HG02798 (cell line): ENCODE measurements around the gene MYL9.

ENCODE experiments used
- ATAC-seq: cut with Tn5 transposase; IDR thresholded peaks from one replicate; pipeline ENCODE4 v1.9.1; 2021; ENCODE audit warnings: mild to moderate bottlenecking; ENCODE audit not compliant: unreplicated experiment, poor library complexity

Gene MYL9

DNA sequence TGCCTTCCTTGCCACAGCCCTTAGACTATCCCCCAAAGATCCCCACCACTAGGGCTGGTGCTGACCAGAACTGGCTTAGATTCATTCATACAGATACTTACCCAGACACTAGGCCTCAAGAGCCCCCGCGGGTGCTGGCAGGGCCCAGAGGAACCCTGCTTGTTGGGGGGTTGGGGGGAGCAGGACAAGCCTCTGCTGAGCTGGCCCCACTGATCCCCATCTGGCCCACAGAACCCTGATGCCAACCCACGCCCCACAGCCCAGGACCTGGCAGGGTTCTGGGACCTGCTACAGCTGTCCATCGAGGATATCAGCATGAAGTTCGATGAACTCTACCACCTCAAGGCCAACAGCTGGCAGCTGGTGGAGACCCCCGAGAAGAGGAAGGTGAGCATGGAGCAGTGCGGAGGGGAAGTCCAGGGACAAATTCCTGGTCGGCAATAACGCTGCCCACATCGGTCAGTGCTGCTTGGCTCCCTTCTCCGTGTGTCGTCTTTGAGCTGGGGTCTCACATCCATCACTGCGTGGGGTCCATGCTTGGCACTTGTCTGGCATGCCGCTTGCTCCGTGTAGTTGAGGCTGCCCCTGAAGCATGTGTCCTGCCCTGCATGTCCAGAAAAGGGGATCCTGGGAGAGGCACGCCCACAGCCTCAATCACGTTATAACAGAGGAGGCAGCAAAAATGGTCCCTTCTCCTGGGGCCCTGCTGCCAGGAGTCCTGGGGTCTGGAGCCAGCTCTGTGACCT lies 15.5 kb upstream of the MYL9 start:
- ATAC-seq = no peak

GRCh38 chr20:36526521-36527011 lies 14.8 kb upstream of the MYL9 start:
- no peak for ATAC-seq

- ATAC-seq = no peak
Measured at GRCh38 chr20:36527331-36528125, 13.8 kb upstream of the MYL9 start.

DNA sequence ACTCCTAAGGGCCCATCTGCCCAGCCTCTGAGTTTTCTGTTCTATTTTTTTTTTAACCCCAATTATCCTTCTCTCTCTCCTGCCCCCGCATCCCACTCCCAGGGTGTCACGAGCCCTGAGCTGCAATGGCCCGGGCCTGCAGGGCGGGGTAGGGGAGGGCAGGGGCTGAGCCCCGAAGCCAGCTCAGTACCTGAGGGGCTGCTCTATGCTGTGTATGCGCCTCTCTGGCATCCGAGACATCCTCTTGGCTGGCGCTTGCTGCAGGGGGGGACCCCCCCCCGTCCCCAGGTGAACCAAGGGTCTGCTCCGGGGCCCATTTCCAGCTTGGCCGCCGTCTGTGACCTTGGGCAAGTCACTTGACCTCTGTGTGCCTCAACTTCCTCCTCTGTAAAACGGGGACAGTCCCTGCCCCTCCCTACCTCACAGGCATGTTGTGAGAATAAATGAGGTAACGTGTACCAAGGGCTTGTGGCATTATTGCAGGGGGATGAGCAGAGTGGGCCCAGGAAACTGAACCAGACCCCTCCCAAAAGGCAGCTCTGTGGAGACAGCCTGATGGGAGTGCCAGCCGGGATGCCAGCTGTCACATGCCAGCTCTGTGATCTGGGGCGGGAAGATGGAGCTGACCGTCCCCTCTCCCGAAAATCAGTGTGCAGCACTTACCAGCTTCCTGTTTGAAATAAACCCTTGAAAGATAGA lies 13.0 kb upstream of the MYL9 start:
- ATAC-seq = no peak

DNA sequence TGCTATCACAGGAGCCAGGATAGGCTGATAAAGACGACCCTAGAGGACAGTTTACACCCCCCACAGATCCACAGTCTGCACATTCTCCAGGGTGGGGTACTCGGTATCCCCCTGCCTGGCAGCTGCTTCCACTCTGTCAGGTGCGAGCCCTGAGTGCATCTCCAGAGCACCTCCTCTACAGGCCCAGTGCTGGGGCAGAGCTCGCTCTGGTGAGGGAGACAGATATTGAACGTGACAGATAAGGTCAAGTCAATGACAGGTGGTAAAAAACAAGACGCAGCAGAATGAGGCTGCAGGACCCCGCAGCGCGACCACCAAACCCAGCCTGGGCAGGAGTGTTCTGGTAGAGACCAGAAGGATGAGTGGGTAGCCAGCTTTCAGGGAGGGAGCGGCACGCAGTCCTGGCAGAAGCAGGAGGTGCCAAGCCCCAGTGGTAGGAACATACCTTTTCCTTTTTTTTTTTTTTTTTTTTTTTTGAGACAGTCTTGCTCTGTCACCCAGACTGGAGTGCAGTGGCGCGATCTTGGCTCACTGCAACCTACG lies 12.4 kb upstream of the MYL9 start:
- ATAC-seq = no peak

DNA sequence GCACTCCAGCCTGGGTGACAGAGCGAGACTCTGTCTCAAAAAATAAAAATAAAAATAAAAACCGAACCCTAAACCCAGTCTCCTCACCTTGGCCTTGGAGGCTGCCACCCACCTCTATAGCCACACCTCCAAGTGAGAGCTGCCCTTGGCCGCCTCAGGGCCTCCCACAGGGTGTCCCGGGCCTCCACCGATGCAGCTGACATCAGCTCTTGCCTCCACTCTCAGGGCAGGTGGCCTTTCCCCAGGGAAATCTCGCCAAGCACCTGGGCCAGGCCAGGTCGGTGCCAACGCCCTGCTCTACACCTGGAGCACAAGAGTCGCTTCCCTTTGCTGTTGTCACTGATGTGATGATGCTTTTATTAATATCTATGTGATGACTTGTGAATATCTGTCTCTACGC lies 8.9 kb upstream of the MYL9 start:
- ATAC-seq = no peak

GRCh38 chr20:36532822-36533221 lies 8.5 kb upstream of the MYL9 start:
- ATAC-seq = no peak

- ATAC-seq = no peak
Measured at GRCh38 chr20:36538026-36538722, 3.1 kb upstream of the MYL9 start.

GRCh38 chr20:36540551-36541211 lies 638 bp upstream of the MYL9 start:
- no peak for ATAC-seq

DNA sequence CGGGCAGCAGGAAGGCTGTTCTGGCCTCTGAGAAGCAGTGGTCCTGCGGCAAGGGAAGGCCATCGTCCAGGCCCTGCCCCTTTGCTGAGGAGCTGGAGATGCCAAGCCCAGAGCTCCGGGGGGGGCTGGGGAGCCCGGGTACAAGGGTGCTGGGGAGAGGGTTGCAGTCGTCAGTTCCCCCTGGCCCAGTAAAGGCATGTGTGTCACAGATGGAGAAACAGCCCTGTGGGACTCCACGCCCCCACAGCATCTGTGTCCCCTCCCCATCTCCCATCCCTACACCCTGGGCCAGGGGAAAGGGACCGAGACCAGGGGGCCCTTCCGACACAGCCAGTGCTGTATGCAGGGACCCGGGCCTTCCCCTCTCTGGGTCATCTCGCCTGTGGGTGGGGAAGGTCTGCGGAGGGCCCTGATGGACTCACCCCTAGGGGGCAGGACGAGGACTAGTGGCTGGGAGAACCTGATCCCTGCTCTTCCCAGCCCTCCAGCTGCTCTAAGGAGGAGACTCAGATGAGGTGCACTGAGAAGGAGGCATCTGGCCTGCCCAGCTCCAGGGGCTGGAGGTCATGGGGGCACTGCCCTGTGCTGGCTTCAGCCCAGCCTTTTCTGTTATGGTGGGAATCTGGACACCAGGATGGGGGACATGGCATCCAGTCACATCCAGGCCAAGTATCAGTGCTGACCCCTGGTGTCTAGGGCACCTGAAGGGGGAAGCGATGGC lies 609 bp downstream of the MYL9 start:
- ATAC-seq = no peak

DNA sequence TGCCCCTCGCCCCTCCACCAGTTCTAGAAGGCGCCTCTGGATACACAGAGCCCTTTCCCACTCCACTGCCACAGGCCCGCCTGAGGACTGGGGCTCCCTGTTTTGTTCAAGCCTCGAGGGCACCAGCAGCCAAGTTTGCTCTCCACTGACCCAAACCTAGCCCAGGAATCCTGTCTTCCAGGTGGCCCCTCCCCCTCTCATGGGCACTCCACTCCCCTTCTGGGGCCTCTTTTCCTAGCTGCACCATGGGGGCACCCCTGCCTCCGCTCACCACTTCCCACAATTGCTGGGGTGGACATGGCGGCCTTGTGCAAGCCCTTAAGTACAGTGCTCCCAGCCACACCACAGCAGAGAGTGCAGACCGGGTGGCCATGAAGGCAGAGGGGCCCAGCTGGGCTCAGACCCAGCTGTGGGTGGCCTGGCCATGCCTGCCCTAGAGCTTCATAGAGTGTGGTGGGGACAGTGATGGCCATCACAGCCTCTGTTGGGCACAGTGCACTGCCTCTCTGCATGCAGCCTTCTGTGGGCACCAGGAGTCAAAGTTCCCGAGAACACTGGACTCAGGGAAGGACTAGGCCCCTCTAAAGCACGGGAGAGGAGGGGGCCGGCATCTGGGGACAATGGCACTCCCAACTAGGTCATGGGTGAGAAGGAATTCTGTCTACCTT lies 1.3 kb downstream of the MYL9 start:
- ATAC-seq = no peak

DNA sequence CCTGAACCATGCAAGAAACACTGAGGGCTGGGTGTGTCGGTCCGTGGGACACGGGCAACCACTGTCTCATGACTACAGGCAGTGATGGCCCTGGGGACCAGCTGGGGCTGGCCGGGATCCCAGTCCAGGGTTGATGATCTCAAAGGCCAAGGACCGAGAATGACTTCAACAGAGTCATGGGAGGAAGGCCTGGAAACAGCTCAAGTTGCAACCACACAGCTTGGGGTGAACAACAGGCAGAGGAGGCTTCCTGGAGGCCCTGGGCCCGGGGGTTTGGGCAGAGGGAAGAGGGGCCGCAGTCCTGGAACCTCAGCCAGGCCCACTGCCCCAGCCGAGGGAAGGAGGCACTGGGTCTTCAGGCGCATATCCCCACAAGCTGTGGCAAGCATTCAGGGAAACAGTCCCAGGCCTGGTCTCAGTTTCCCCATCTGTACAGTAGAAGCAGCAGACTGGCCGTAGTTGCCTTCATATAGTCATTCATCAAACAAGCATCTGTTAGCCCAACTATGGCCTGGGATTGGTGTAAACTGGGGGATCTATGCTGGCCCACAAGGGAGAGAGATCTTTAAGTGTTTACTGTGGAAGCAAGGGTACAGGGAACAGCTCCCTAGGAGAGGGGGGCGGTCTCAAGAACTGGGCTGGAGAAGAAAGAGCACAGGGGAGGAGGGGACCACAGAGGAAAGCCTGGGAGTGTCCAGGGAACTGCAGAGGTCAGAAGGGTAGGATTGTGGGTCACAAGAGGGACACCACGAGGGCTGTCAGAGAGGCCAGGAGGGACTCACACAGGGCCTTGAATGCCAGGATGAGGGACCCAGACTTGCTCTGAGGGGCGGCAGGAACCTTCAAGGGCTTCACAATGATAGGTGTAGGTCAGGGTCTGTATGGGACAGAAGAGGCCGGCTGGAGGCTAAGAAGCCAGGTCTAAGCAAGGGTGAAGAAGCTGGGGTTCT lies 2.1 kb downstream of the MYL9 start:
- no peak for ATAC-seq

- ATAC-seq = no peak
Measured at GRCh38 chr20:36544134-36545018, 3.1 kb downstream of the MYL9 start.

DNA sequence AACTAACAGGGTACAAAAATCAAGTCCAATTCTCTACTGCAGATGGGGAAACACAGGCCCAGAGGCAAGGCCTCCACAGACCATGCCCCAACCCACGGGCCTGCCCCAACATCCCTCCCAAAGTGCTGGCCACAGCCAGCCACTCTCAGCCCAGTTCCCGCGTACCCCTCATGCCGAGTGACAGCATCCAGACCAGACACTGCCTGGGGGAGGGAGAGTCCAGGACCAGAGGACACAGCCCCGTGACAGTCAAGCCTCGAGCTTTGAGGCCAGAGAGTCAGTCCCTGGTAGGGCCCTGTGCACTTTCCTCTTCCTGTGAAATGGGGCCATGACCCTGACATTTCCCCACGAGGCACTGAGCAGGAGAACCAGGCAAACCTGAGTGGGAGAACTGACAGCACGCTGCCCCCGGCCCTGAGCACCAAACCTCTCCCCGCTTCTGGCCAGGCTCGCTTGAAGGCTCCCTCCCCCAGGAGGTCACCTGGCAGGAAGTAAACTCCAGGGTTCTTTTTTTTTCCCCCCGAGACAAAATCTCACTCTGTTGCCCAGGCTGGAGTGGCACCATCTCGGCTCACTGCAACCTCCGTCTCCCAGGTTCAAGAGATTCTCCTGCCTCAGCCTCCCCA lies 4.9 kb downstream of the MYL9 start:
- ATAC-seq = no peak

- ATAC-seq = no peak
Measured at GRCh38 chr20:36547186-36548005, 6.1 kb downstream of the MYL9 start.
